Fibroblast of mammary gland (primary cell): ENCODE measurements around the gene MYO15A.

Source experiments
- DNase-seq: peaks from one replicate; pipeline ENCODE4 v3.0.0-alpha.2; 2010; ENCODE audit warnings: low read depth
- H3K4me3 ChIP-seq: 2 replicates; pipeline ENCODE4 v1.5.1; 2011; ENCODE audit warnings: low read depth, mild to moderate bottlenecking, low read length, moderate library complexity; ENCODE audit not compliant: control insufficient read depth
- CTCF ChIP-seq: conservative IDR thresholded peaks from 2 replicates; pipeline ENCODE4 v1.5.1; 2011; ENCODE audit warnings: low read depth, low read length, inconsistent platforms; ENCODE audit not compliant: control insufficient read depth, insufficient read depth

The MYO15A gene

GRCh38 chr17:18144855-18145254, 36.3 kb downstream of the MYO15A start:
- TF ChIP-seq CTCF = no peak
- H3K4me3 ChIP-seq = no peak overlapping the region
- no peak for DNase-seq

GRCh38 chr17:18145811-18146210, 37.3 kb downstream of the MYO15A start:
- no peak for DNase-seq
- H3K4me3 ChIP-seq = no peak overlapping the region
- no peak for TF ChIP-seq CTCF

- no peak overlapping the region for H3K4me3 ChIP-seq
- no peak for DNase-seq
- TF ChIP-seq CTCF = no peak
Observed at GRCh38 chr17:18146259-18146658, 37.7 kb downstream of the MYO15A start.

GRCh38 chr17:18146980-18147379, 38.4 kb downstream of the MYO15A start:
- DNase-seq = no peak
- H3K4me3 ChIP-seq = no peak overlapping the region
- TF ChIP-seq CTCF = no peak

- no peak for TF ChIP-seq CTCF
- H3K4me3 ChIP-seq = no peak overlapping the region
- no peak for DNase-seq
Observed at GRCh38 chr17:18148586-18148985, 40.0 kb downstream of the MYO15A start.

GRCh38 chr17:18151290-18151689, 42.7 kb downstream of the MYO15A start:
- TF ChIP-seq CTCF = no peak
- DNase-seq = no peak

GRCh38 chr17:18155179-18155578, 46.6 kb downstream of the MYO15A start:
- no peak for DNase-seq
- H3K4me3 ChIP-seq = no peak overlapping the region
- TF ChIP-seq CTCF = no peak

More at GRCh38 chr17:18151290-18151689, 42.7 kb downstream of the MYO15A start:
- H3K4me3 ChIP-seq = no peak overlapping the region
